SK-N-SH (cell line): ENCODE results near the gene SNX24.

Source experiments
- CHD2 ChIP-seq: fragments of 150-350 bp; IDR thresholded peaks from 2 replicates; pipeline ENCODE4 v1.6.1; 2018; ENCODE audit warnings: low read length; ENCODE audit not compliant: partially characterized antibody
- EZH2phosphoT487 ChIP-seq: fragments of 200-600 bp; sonication (generic); IDR thresholded peaks from 2 replicates; pipeline ENCODE4 v1.6.1; 2017; ENCODE audit warnings: low read depth, mixed run types, mild to moderate bottlenecking, antibody characterized with exemption, moderate library complexity, borderline replicate concordance
- FOXM1 ChIP-seq: IDR thresholded peaks from 2 replicates; pipeline ENCODE4 v1.4.0; 2012; ENCODE audit warnings: low read depth, mild to moderate bottlenecking
- GABPA ChIP-seq: IDR thresholded peaks from 2 replicates; pipeline ENCODE4 v1.4.0; 2012; ENCODE audit warnings: low read depth, mild to moderate bottlenecking
- NRF1 ChIP-seq: IDR thresholded peaks from 2 replicates; pipeline ENCODE4 v1.6.1; 2012; ENCODE audit warnings: low read depth, mild to moderate bottlenecking, low read length
- RAD21 ChIP-seq: IDR thresholded peaks from 2 replicates; pipeline ENCODE4 v1.6.1; 2012; ENCODE audit warnings: mild to moderate bottlenecking, low read length
- RFX5 ChIP-seq: IDR thresholded peaks from 2 replicates; pipeline ENCODE4 v1.6.1; 2012; ENCODE audit warnings: mild to moderate bottlenecking, improper control_type of control experiment, low read length
- RXRA ChIP-seq: IDR thresholded peaks from 2 replicates; pipeline ENCODE4 v1.4.0; 2012; ENCODE audit warnings: low read depth, mild to moderate bottlenecking, borderline replicate concordance
- SIN3A ChIP-seq: IDR thresholded peaks from 2 replicates; pipeline ENCODE4 v1.6.1; 2012; ENCODE audit warnings: low read depth, mild to moderate bottlenecking, low read length, moderate library complexity, borderline replicate concordance
- SMC3 ChIP-seq: IDR thresholded peaks from 2 replicates; pipeline ENCODE4 v1.6.1; 2012; ENCODE audit warnings: low read depth, low read length, improper control_type of control experiment
- TAF1 ChIP-seq: IDR thresholded peaks from 2 replicates; pipeline ENCODE4 v1.6.1; 2012; ENCODE audit warnings: low read depth, mild to moderate bottlenecking, low read length, moderate library complexity, borderline replicate concordance
- YY1 ChIP-seq: IDR thresholded peaks from 2 replicates; pipeline ENCODE4 v1.4.0; 2012; ENCODE audit warnings: low read depth, mild to moderate bottlenecking
- TF ChIP-seq, protein P1 (sequence below): fragments of 200-600 bp; sonication (generic); IDR thresholded peaks from 2 replicates; pipeline ENCODE4 v1.6.1; 2017; ENCODE audit warnings: antibody characterized with exemption, mild to moderate bottlenecking, moderate library complexity
- TF ChIP-seq, protein P2 (sequence below): IDR thresholded peaks from 2 replicates; pipeline ENCODE4 v1.4.0; 2012; ENCODE audit warnings: low read depth

DNA sequence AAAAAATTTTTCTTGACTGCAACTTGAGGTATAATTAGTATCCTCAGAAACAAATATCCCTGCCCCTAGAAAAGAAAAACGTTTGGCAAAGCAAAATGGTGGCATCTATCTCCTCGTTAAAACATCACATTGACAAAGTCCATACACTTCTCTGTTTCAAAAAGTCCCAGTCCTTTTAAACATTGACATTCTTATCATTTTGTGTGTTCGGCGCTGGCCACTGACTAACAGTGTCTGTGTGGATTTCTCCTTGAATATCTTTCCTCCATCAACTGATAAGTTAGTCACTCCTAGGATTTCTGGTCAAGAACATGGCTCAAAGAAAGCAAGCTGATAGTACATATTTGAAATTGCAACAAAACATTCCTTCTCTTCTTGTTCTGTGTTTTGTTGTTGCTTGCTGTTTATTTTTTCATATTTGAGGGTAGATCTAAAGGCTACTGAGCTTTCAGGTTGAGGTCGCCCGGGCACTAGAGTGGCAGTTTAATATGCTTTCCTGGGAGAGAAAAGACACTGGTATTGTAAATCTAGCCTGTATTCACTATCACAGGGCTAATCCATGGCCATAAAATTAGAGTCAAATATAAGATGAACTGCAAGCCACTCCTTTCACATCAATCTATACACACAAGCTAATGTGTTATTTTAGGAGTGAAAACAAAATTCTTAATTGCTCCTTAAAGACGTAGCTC, 199.7 kb downstream of the SNX24 start:
- TF ChIP-seq YY1 (no peak), FOXM1 (no peak), RXRA (no peak), RAD21 (no peak), GABPA (no peak), SMC3 (no peak), SIN3A (no peak), RFX5 (no peak), CHD2 (no peak), TAF1 (no peak), EZH2phosphoT487 (no peak), NRF1 (no peak)
- TF ChIP-seq, protein P1, sequence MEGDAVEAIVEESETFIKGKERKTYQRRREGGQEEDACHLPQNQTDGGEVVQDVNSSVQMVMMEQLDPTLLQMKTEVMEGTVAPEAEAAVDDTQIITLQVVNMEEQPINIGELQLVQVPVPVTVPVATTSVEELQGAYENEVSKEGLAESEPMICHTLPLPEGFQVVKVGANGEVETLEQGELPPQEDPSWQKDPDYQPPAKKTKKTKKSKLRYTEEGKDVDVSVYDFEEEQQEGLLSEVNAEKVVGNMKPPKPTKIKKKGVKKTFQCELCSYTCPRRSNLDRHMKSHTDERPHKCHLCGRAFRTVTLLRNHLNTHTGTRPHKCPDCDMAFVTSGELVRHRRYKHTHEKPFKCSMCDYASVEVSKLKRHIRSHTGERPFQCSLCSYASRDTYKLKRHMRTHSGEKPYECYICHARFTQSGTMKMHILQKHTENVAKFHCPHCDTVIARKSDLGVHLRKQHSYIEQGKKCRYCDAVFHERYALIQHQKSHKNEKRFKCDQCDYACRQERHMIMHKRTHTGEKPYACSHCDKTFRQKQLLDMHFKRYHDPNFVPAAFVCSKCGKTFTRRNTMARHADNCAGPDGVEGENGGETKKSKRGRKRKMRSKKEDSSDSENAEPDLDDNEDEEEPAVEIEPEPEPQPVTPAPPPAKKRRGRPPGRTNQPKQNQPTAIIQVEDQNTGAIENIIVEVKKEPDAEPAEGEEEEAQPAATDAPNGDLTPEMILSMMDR: no peak
- TF ChIP-seq, protein P2, sequence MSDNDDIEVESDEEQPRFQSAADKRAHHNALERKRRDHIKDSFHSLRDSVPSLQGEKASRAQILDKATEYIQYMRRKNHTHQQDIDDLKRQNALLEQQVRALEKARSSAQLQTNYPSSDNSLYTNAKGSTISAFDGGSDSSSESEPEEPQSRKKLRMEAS: no peak
